ENCODE measurements around the gene CD58.

GRCh38 chr1:116585886-116586285 lies 15.1 kb upstream of the CD58 start:
- TF ChIP-seq TARDBP (IDR thresholded peaks at IDR 0.05), result no peak
- no peak for TF ChIP-seq BHLHE40 (IDR thresholded peaks at IDR 0.05; ENCODE audit: borderline replicate concordance)
- TF ChIP-seq FOXA1 (IDR thresholded peaks at IDR 0.05), result no peak
- no peak for TF ChIP-seq FOXK2 (IDR thresholded peaks at IDR 0.05)
- TF ChIP-seq, protein P1, sequence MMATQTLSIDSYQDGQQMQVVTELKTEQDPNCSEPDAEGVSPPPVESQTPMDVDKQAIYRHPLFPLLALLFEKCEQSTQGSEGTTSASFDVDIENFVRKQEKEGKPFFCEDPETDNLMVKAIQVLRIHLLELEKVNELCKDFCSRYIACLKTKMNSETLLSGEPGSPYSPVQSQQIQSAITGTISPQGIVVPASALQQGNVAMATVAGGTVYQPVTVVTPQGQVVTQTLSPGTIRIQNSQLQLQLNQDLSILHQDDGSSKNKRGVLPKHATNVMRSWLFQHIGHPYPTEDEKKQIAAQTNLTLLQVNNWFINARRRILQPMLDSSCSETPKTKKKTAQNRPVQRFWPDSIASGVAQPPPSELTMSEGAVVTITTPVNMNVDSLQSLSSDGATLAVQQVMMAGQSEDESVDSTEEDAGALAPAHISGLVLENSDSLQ (IDR thresholded peaks at IDR 0.05), result no peak
- no peak for TF ChIP-seq LEF1 (IDR thresholded peaks at IDR 0.05; ENCODE audit: borderline replicate concordance)
- no peak for TF ChIP-seq ELF4 (IDR thresholded peaks at IDR 0.05)
- TF ChIP-seq ARNT (IDR thresholded peaks at IDR 0.05), result no peak
- no peak for TF ChIP-seq SP1 (IDR thresholded peaks at IDR 0.05)
- TF ChIP-seq SUZ12 (IDR thresholded peaks at IDR 0.05), result no peak

Measured in HEK293T (cell line).